Activated B cell treated with CpG ODN at 0.5 μM for 24 hours (primary cell): ENCODE results near the gene OSBPL3. TPM values are rescaled to one million over a fixed set of nuclear protein-coding genes. Genes with fewer than 3 reads are reported as not detected.

ENCODE experiments used
- ATAC-seq: fragments of 200-7000 bp; cut with Tn5 transposase; one replicate; pipeline ENCODE4 v1.10.0; 2021; ENCODE audit warnings: low read depth, mild to moderate bottlenecking, moderate library complexity
- CTCF ChIA-PET: fragments of 350-600 bp; sonication (Branson Sonifier 250); formaldehyde crosslinking; loops from one replicate; lab custom pipeline; 2021; ENCODE audit warnings: antibody characterized with exemption; lab: Charles Lee
- POLR2A ChIA-PET: fragments of 350-600 bp; sonication (Branson Sonifier 250); formaldehyde crosslinking; loops from one replicate; lab custom pipeline; 2021; ENCODE audit warnings: antibody characterized with exemption; lab: Charles Lee
- DNase-seq: peaks from one replicate; pipeline ENCODE4 v3.0.0; 2022
- H3K27ac Mint-ChIP-seq: one replicate; pipeline ENCODE4 v1.8.0; 2020; ENCODE audit warnings: mixed read lengths
- H3K27me3 Mint-ChIP-seq: one replicate; pipeline ENCODE4 v1.8.0; 2021; ENCODE audit warnings: mixed read lengths
- H3K36me3 Mint-ChIP-seq: one replicate; pipeline ENCODE4 v1.8.0; 2021; ENCODE audit warnings: low read depth, mixed read lengths
- H3K4me1 Mint-ChIP-seq: one replicate; pipeline ENCODE4 v1.8.0; 2021; ENCODE audit warnings: mixed read lengths
- H3K4me3 Mint-ChIP-seq: one replicate; pipeline ENCODE4 v1.8.0; 2020; ENCODE audit warnings: mild to moderate bottlenecking, mixed read lengths
- H3K9me3 Mint-ChIP-seq: one replicate; pipeline ENCODE4 v1.8.0; 2020; ENCODE audit warnings: mixed read lengths
- CTCF ChIP-seq: fragments of 200-600 bp; IDR thresholded peaks from one replicate; pipeline ENCODE4 v1.8.0; 2022; ENCODE audit warnings: antibody characterized with exemption, mild to moderate bottlenecking
- intact Hi-C: fragments of 100-400 bp; cut with micrococcal nuclease; formaldehyde crosslinking; loops from one replicate; pipeline ENCODE4 v1.15.1; 2024
- total RNA-seq: library from RNA; stranded (reverse); gene quantifications from 2 replicates; pipeline ENCODE4 v1.2.3, GENCODE V29; 2022

Gene OSBPL3
- total RNA-seq, 1 donor from 2014 or later: 33.3 TPM

GRCh38 chr7:24902931-24903330 is 77.0 kb downstream of the OSBPL3 start:
- no peak overlapping the region for H3K27ac Mint-ChIP-seq
- ChIA-PET CTCF (no interaction called here), POLR2A (no interaction called here)
- no peak overlapping the region for H3K4me3 Mint-ChIP-seq
- intact Hi-C loops: no loop called here
- no peaks in the 10 kb centered on the region for H3K9me3 Mint-ChIP-seq
- no peak for DNase-seq
- H3K27me3 Mint-ChIP-seq: no peaks in the 10 kb centered on the region
- ATAC-seq: no peak
- peaks cover 38% of the 10 kb centered on the region for H3K4me1 Mint-ChIP-seq
- H3K36me3 Mint-ChIP-seq: no peaks in the 10 kb centered on the region
- TF ChIP-seq CTCF: no peak

- CTCF ChIA-PET: no interaction called here
- Mint-ChIP-seq H3K27ac (no peak overlapping the region), H3K36me3 (no peaks in the 10 kb centered on the region), H3K9me3 (no peaks in the 10 kb centered on the region), H3K27me3 (no peaks in the 10 kb centered on the region), H3K4me3 (no peak overlapping the region), H3K4me1 (peaks cover 38% of the 10 kb centered on the region)
- DNase-seq (no peak), ATAC-seq (no peak)
- intact Hi-C loops: no loop called here
- POLR2A ChIA-PET: no interaction called here
- no peak for TF ChIP-seq CTCF
Measured at GRCh38 chr7:24902276-24902675, 77.7 kb downstream of the OSBPL3 start.

- ATAC-seq (peak; percentile 40), DNase-seq (no peak)
- TF ChIP-seq CTCF: no peak
- no peaks in the 10 kb centered on the region for H3K9me3 Mint-ChIP-seq
- H3K27ac Mint-ChIP-seq: peak overlapping the region; percentile 3
- H3K36me3 Mint-ChIP-seq: no peaks in the 10 kb centered on the region
- POLR2A ChIA-PET: interaction anchor here (1.6 kb wide), 1 partner anchor 80 kb away, joined by 5 read pairs; the partner anchor contains the start of gene OSBPL3
- no peak overlapping the region for H3K4me3 Mint-ChIP-seq
- H3K4me1 Mint-ChIP-seq: peaks cover 55% of the 10 kb centered on the region
- intact Hi-C loops: no loop called here
- no peaks in the 10 kb centered on the region for H3K27me3 Mint-ChIP-seq
- CTCF ChIA-PET: interaction anchor here (1.5 to 2.3 kb wide), 2 partner anchors 79 to 80 kb away, joined by 4 to 8 read pairs; partner anchors contain the start of gene OSBPL3
Measured at GRCh38 chr7:24899905-24900304, 80.1 kb downstream of the OSBPL3 start.

- DNase-seq (no peak), ATAC-seq (no peak)
- H3K27ac Mint-ChIP-seq: no peak overlapping the region
- CTCF ChIA-PET: interaction anchor here (1.5 to 2.3 kb wide), 2 partner anchors 78 to 81 kb away, joined by 4 to 8 read pairs; partner anchors contain the start of gene OSBPL3
- POLR2A ChIA-PET: interaction anchor here (0.6 to 1.6 kb wide), 3 partner anchors 13 to 164 kb away, joined by 3 to 5 read pairs (median 3); partner anchors contain the start of gene OSBPL3
- H3K36me3 Mint-ChIP-seq: no peaks in the 10 kb centered on the region
- no peak for TF ChIP-seq CTCF
- H3K4me1 Mint-ChIP-seq: peaks cover 59% of the 10 kb centered on the region
- no peaks in the 10 kb centered on the region for H3K27me3 Mint-ChIP-seq
- no peak overlapping the region for H3K4me3 Mint-ChIP-seq
- intact Hi-C loops: no loop called here
- no peaks in the 10 kb centered on the region for H3K9me3 Mint-ChIP-seq
Measured at GRCh38 chr7:24899161-24899560, 80.8 kb downstream of the OSBPL3 start.

GRCh38 chr7:24898691-24899090 is 81.3 kb downstream of the OSBPL3 start:
- POLR2A ChIA-PET: interaction anchor here (0.7 to 1.6 kb wide), 2 partner anchors 81 to 164 kb away, joined by 3 to 5 read pairs; partner anchors contain the start of gene OSBPL3
- Mint-ChIP-seq H3K4me3 (no peak overlapping the region), H3K4me1 (peaks cover 62% of the 10 kb centered on the region), H3K27ac (peak overlapping the region; percentile 4), H3K9me3 (no peaks in the 10 kb centered on the region), H3K27me3 (no peaks in the 10 kb centered on the region), H3K36me3 (no peaks in the 10 kb centered on the region)
- intact Hi-C loops: no loop called here
- CTCF ChIA-PET: interaction anchor here (2.3 kb wide), 1 partner anchor 81 kb away, joined by 8 read pairs; the partner anchor contains the start of gene OSBPL3
- no peak for TF ChIP-seq CTCF
- ATAC-seq: peak; percentile 23
- no peak for DNase-seq
